T-helper 22 cell (primary cell): ENCODE results near the gene TMEM253.

Experiments used
- DNase-seq: peaks from one replicate; pipeline ENCODE4 v3.0.0-alpha.2; 2020; ENCODE audit warnings: low read depth

TMEM253 gene

GRCh38 chr14:21100931-21101330, at the start of gene TMEM253:
Gene TMEM253, plus strand, starts transcription at chr14:21101066. Its CDS starts 278 bp downstream, at chr14:21101344.
- DNase-seq = no peak

- no peak for DNase-seq
Observed at GRCh38 chr14:21053184-21054122, 47.4 kb upstream of the TMEM253 start.

DNA sequence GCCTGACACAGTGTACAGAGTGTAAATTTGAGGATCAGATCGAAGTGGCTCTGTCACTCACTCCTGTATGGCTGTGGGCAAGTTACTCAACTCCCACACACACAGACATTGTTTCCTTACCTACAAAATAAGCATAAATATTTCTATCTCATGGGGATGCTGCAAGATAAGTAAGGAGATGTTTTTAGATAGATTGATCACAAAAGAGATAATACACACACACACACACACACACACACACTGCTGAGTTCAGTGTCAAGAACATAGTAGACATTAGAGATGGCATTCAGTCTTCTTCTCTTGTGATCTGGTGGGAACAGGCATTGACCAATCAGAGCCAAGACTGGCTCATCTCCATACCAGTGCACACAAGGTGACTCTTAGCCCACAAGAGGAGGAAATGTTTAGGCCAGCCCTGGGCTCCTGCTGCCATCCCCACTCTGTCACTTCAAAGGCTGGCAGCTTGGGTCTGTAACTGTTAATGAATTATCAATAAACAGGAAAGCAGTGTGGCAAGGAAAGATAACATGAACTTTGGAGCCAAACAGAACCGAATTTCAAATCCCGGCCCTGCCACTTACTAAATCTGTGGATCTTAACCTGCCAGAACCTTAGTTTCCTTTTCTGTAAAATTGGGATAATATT, 46.6 kb upstream of the TMEM253 start:
- DNase-seq = no peak

DNA sequence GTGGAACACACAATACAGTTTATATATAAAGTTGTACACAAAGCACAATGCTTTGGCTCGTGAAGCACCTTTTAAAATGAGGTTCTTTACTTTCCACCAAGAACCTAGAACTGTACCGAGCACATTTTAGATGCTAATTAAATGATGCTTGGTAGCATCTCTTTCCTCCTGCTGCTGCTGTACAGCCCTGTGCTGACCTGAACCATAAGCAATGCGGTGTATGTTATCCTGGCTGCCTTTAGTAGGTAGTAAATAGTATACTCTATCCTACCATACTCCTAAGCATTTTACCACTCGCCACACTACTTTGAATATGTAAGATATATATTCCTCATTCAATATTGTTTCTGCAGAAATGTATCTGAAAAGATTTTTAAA, 46.1 kb upstream of the TMEM253 start:
- DNase-seq = no peak

GRCh38 chr14:21055432-21056117, 45.3 kb upstream of the TMEM253 start:
- DNase-seq = no peak

DNA sequence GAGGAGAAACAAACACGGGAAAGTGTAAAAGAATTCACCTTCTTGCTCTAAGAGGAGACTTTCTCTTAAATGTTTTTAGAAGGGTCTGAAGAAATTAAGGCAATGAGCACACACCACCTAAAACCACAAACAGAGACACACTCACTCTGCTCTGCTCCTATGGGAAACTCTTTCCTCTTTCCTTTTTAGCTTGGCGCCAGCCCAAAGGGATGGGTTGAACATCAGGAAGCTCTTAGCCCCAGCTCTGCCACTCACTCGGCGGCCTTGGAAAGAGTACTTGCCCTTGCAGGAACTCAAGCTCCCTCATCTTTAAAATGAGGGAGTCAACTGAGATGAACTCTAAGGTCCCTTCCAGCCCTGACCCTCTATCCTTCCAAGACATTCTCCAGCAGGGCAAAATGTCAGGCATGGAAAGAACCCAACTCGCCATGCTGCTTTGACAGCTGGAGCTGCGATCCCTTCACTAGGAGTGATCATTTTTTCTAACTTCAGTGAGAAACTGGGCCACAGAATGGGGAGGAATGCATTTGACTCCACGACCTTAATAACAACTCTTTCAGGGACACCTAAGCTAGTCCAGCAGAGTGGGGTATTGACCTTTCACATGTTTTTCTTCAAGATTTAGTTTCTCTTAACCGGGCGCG, 44.2 kb upstream of the TMEM253 start:
- DNase-seq = no peak

DNA sequence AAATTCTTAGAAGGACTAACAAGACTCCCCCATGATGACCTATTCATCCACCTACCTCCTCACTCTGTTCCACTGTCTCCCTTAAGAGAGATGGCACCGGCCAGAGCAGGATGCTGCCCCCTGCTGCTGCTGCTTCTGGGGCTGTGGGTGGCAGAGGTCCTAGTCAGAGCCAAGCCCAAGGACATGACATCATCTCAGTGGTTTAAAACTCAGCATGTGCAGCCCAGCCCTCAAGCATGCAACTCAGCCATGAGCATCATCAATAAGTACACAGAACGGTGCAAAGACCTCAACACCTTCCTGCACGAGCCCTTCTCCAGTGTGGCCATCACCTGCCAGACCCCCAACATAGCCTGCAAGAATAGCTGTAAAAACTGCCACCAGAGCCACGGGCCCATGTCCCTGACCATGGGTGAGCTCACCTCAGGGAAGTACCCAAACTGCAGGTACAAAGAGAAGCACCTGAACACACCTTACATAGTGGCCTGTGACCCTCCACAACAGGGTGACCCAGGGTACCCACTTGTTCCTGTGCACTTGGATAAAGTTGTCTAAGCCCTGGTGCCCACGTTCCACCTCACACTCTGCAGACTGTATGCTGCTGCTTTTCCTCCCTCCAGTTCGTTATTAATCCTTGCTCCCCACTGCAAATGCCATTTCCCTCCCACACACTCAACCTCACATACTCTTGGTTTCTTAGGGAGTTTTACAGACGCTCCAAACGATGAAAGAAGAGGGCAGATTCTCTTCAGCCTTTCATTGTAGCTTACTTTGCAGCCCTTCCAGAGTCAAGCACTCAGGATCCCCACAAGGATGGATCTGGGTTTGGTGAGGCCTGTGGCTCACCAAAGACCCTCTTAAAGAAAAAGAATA, 42.8 kb upstream of the TMEM253 start, which contains the start of gene RNASE8:
RNASE8 (plus strand) TSS at position 20 of the 873 bp plus-strand sequence; CDS start at position 91, 71 bp downstream.
- DNase-seq = no peak

DNA sequence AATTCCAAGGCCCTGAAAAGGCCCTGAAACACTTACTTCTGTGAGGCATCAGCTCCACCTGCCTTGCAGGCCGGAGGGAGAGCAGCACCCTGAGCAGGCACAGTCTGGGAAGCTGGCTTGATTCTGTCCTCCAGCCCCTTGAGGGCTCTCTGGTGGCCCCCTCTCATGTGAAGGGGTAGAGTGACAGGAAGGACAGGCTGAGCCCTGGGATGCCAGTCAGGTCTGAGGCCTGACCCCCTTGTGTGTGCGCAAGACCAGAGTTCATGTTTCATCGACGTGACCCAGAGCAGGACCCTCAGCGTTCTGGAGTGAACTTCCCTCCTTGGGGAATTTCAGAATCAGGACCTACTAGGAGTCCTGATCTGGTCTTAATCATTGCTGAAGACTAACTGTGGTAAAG, 42.0 kb upstream of the TMEM253 start:
- DNase-seq = no peak

DNA sequence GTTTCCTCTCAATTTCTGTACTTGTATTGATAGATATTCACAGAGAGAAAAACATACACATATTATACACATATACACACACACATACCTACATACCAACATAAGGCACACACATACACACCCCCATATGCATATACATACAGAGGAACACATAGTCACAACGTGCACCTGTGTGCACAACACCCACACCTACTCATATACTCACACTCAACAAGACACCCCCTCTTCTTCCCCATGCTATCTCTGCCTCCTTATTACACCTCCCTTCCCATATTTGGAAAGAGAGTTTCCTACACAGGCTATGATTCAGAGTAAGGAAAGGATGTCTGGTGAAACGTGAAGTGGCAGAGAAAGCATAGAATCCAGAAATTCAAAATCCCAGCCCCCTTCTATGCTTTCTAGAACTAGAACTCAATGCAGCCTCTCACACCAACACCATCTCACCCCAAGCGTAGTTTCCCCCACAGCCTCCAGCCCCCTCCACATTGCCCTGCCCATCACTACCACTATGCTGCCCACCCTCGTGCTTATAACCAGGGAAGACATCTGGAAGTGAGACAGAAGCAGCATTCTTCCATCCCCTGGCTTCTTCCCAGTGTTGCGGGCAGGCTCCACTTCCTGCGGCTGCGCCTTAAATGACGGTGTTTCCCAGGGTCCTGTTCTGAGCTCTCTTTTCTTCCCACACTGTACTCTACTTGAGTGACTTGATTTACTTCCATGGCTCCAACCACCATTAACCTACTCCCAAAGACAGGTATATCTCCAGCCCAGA, 40.8 kb upstream of the TMEM253 start:
- DNase-seq = no peak

DNA sequence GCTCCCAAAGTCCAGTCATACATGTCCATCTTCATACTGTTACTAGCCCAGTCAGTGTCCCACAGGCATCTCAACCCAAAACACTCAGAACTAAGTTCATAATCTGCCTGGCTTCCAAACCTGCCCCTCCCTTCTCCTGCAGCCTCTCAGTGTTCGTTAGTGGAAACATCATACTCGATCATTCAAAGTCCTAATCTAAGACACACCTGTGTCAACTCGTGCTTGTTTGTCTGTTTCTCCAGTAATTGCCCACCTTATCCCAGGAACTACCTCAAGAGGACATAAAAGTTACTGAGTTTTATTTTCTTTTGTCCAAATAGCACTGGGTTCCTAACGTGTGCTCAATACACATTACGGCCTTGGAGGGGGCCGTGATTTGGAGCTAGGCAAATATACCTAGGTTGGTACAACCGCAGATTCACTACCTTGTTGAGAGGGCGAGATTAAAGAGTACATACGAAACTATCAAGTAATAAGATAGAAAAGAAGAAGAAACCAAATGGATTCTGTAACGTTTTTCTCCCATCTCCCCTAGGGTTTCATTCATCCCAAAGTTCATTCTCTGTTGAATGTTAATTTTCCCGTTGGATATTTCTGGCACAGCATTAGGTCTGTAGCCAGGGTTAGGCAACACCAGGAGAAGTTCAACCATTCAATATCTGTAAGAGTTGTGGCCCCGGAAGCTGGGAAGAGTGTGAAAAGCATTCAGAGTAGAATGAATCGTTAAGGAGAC, 40.1 kb upstream of the TMEM253 start:
- no peak for DNase-seq

DNA sequence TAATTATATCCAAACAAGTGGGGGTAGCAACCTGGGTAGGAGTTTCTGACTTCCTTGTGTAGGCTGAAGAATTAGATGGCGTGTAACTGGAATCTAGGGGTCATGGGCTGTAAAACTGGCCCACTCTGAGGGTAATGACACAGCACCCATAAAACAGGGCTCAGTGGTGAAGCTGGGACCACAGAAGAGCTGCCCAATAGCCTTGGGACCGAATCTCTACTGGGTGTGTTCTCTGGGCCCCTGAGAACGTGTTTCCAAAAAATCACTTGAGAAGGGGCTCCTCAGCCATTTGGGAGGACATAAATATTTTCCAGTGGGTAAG, 39.6 kb upstream of the TMEM253 start:
- DNase-seq = no peak

DNA sequence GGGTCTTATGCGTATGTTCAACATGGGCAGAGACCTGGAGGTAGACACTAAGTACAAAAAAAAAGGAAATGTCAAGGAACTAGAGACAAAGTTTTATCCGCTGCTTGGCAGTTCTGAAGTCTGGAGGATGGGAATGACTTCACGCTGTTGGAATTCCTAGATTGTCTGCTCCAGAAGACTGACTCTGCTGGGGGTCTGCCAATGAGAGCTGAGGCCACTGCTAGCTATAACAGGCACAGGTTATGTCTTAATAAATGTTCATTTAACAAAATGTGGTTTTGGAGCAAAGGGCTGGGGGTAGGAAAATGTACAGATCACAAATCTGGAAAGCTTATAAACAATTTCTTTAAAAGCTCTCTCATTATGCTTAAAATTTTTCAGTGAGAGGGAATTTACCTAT, 37.4 kb upstream of the TMEM253 start:
- no peak for DNase-seq

- no peak for DNase-seq
Observed at GRCh38 chr14:21066882-21067502, 33.9 kb upstream of the TMEM253 start.

GRCh38 chr14:21068521-21069387, 32.1 kb upstream of the TMEM253 start:
- DNase-seq = no peak

- no peak for DNase-seq
Observed at GRCh38 chr14:21069388-21070082, 31.3 kb upstream of the TMEM253 start.

DNA sequence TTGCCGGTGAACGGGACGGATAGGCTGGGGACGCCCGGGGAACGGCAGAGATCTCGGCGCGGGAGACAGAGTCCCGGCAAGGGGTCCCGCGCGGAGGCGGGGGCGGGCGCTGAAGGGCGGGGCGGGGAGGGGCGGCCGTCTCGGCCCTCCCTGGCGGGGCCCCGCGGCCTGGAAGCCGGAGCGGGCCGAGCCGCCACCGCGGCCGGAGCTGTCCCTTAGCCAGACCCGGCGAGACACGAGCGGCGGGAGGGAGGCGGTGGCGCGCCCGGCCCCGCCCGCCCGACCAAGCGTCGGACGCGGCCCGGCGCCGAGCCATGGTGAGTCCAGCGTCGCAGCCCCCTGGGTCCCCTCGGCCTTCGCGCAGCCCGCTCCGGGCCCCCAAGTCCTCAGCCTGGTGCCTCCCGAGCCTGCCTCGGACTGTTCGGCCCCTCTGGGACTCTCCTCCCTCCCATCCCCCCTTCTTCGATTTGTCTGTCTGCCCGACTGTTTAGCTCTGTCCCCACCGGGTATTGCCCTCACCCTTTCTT, 30.7 kb upstream of the TMEM253 start, which contains the start of gene ARHGEF40:
ARHGEF40 (plus strand) TSS at position 222 of the 527 bp plus-strand sequence; CDS start at position 315, 93 bp downstream.
- no peak for DNase-seq

DNA sequence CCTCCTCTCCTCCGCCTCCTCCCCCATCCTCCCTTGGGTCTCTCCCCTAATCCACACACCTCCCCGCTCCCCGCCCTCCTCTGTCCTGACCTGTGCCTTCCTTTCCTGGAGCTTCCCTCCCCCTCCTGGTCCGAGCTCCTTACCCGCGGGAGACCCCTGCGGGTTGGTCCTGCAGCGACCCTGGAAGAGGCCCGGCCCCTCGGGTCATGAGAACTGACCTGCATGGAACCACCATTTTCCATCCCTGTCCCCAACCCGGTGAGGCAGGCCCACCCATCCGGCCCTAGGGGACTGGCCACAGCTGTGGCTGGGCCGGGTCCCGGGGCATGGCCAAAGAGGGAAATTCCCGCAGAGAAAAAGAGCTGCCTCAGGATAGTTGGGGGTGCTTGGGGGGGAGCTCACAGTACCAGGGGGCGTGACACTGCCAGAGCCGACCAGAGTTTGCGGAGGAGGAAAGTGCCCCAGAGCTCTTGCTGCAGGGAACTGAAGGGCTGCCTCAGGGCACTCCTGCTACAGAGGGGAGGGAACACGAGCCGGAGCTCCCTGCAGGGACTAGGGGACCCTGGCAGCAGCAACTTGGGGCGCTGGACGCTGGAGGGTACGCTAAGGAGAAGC, 30.1 kb upstream of the TMEM253 start:
- no peak for DNase-seq
